Activated B cell treated with CpG ODN at 0.5 μM for 24 hours (primary cell): Measurements from ENCODE around the gene SNORC. TPM values are rescaled to one million over a fixed set of nuclear protein-coding genes. Genes with fewer than 3 reads are reported as not detected.

ENCODE experiments used
- ATAC-seq: fragments of 200-7000 bp; cut with Tn5 transposase; one replicate; pipeline ENCODE4 v1.10.0; 2021; ENCODE audit warnings: low read depth, mild to moderate bottlenecking, moderate library complexity
- CTCF ChIA-PET: fragments of 350-600 bp; sonication (Branson Sonifier 250); formaldehyde crosslinking; loops from one replicate; lab custom pipeline; 2021; ENCODE audit warnings: antibody characterized with exemption; lab: Charles Lee
- POLR2A ChIA-PET: fragments of 350-600 bp; sonication (Branson Sonifier 250); formaldehyde crosslinking; loops from one replicate; lab custom pipeline; 2021; ENCODE audit warnings: antibody characterized with exemption; lab: Charles Lee
- DNase-seq: peaks from one replicate; pipeline ENCODE4 v3.0.0; 2022
- H3K27ac Mint-ChIP-seq: one replicate; pipeline ENCODE4 v1.8.0; 2020; ENCODE audit warnings: mixed read lengths
- H3K27me3 Mint-ChIP-seq: one replicate; pipeline ENCODE4 v1.8.0; 2021; ENCODE audit warnings: mixed read lengths
- H3K36me3 Mint-ChIP-seq: one replicate; pipeline ENCODE4 v1.8.0; 2021; ENCODE audit warnings: low read depth, mixed read lengths
- H3K4me1 Mint-ChIP-seq: one replicate; pipeline ENCODE4 v1.8.0; 2021; ENCODE audit warnings: mixed read lengths
- H3K4me3 Mint-ChIP-seq: one replicate; pipeline ENCODE4 v1.8.0; 2020; ENCODE audit warnings: mild to moderate bottlenecking, mixed read lengths
- H3K9me3 Mint-ChIP-seq: one replicate; pipeline ENCODE4 v1.8.0; 2020; ENCODE audit warnings: mixed read lengths
- intact Hi-C: fragments of 100-400 bp; cut with micrococcal nuclease; formaldehyde crosslinking; loops from one replicate; pipeline ENCODE4 v1.15.1; 2024
- total RNA-seq: library from RNA; stranded (reverse); gene quantifications from 2 replicates; pipeline ENCODE4 v1.2.3, GENCODE V29; 2022
- TF ChIP-seq, protein P1 (sequence below): fragments of 200-600 bp; IDR thresholded peaks from one replicate; pipeline ENCODE4 v1.8.0; 2022; ENCODE audit warnings: antibody characterized with exemption, mild to moderate bottlenecking

The SNORC gene
- total RNA-seq, 1 donor from 2014 or later: 2.1 TPM

DNA sequence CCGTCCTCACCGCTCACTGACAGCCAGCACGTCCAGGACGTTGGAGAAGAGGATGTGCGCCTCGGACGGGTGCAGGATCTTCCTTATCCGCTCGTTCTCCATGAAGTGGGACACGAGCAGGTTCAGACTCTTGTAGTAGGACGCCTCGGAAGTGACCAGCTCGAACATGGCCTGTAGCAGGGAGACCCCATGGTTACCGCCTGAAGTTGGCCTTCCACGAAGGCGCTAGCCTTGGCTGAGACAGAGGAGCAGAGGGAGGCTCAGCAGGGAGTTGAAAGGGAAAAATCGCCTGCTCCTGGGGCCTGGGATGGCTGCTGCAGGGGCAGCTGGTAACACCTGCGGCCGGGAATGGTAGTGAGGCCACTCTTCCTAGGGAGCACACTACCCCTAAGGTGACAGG lies 24.7 kb downstream of the SNORC start:
- no peak overlapping the region for H3K27ac Mint-ChIP-seq
- H3K36me3 Mint-ChIP-seq: no peaks in the 10 kb centered on the region
- intact Hi-C loops: no loop called here
- DNase-seq: peak; percentile 4
- H3K27me3 Mint-ChIP-seq: peaks cover 18% of the 10 kb centered on the region
- CTCF ChIA-PET: interaction anchor here (0.7 kb wide), 1 partner anchor 36 kb away, joined by 3 read pairs; no protein-coding TSS in a partner anchor
- no peaks in the 10 kb centered on the region for H3K9me3 Mint-ChIP-seq
- POLR2A ChIA-PET: no interaction called here
- H3K4me3 Mint-ChIP-seq: no peak overlapping the region
- no peak for ATAC-seq
- TF ChIP-seq, protein P1, sequence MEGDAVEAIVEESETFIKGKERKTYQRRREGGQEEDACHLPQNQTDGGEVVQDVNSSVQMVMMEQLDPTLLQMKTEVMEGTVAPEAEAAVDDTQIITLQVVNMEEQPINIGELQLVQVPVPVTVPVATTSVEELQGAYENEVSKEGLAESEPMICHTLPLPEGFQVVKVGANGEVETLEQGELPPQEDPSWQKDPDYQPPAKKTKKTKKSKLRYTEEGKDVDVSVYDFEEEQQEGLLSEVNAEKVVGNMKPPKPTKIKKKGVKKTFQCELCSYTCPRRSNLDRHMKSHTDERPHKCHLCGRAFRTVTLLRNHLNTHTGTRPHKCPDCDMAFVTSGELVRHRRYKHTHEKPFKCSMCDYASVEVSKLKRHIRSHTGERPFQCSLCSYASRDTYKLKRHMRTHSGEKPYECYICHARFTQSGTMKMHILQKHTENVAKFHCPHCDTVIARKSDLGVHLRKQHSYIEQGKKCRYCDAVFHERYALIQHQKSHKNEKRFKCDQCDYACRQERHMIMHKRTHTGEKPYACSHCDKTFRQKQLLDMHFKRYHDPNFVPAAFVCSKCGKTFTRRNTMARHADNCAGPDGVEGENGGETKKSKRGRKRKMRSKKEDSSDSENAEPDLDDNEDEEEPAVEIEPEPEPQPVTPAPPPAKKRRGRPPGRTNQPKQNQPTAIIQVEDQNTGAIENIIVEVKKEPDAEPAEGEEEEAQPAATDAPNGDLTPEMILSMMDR: no peak
- peaks cover 2% of the 10 kb centered on the region for H3K4me1 Mint-ChIP-seq

DNA sequence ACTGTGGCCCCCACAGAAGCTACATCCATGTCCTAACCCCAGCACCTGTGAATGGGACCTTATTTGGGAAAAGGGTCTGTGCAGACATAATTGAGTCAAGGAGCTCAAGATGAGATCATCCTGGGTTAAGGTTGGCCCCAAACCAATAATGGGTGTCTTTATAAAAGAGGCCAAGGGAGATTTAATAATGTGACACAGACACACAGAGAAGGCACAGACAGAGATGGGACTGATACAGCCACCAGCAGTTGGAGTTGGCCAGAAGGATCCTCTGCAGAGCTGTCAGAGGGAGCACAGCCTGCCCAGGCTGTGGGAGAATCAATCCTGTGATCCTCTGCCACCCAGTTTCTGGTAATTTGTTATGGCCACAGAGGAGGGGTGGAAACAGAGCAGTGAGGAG lies 26.0 kb downstream of the SNORC start:
- Mint-ChIP-seq H3K4me3 (no peak overlapping the region), H3K4me1 (no peaks in the 10 kb centered on the region), H3K9me3 (no peaks in the 10 kb centered on the region), H3K36me3 (no peaks in the 10 kb centered on the region), H3K27ac (no peak overlapping the region), H3K27me3 (peaks cover 9% of the 10 kb centered on the region)
- ChIA-PET CTCF (no interaction called here), POLR2A (interaction anchor here (0.6 kb wide), 1 partner anchor 324 kb away, joined by 4 read pairs; no protein-coding TSS in a partner anchor)
- DNase-seq (no peak), ATAC-seq (no peak)
- TF ChIP-seq, protein P1: no peak
- intact Hi-C loops: no loop called here

DNA sequence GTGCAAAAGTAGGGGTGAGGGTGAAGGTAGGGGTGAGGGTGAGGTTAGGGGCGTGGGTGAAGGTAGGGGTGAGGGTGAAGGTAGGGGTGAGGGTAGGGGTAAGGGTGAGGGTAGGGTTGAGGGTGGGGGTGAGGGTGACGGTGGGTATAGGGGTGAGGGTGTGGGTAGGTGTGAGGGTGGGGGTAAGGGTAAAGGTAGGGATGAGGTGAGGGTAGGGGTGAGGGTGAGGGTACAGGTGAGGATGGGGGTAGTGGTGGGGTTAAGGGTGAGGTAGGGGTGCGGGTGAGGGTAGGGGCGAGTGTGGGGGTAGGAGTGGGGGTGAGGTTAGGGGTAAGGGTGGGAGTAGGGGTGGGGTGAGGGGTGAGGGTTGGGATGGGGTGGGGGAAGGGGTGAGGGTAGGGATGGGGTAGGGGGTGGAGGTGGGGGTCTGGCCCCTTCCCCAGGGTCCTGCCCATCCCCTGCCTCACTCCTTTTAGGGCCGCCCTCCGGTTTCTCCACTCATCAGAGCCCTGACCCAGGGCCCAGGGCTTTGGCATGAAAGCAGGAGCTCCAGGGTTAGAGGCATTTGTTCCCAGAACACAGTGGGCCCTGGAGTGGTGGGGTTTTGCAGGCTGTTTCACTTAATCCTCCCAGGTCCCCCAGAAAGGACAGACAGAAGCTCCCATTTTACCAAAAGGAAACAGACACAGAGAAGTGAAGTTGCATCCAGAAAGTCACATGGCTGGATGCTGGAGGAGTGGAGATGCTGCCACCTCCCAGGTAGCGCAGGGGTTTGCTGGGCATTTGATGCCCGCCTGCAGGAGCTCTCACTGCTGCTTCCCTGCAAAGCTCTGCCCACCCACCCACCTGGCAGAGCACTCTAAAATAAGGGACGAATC lies 26.9 kb downstream of the SNORC start:
- Mint-ChIP-seq H3K36me3 (no peaks in the 10 kb centered on the region), H3K27me3 (peaks cover 9% of the 10 kb centered on the region), H3K9me3 (no peaks in the 10 kb centered on the region), H3K4me1 (no peaks in the 10 kb centered on the region), H3K4me3 (no peak overlapping the region), H3K27ac (no peak overlapping the region)
- intact Hi-C loops: no loop called here
- POLR2A ChIA-PET: no interaction called here
- no peak for ATAC-seq
- no peak for DNase-seq
- CTCF ChIA-PET: no interaction called here
- TF ChIP-seq, protein P1: no peak

DNA sequence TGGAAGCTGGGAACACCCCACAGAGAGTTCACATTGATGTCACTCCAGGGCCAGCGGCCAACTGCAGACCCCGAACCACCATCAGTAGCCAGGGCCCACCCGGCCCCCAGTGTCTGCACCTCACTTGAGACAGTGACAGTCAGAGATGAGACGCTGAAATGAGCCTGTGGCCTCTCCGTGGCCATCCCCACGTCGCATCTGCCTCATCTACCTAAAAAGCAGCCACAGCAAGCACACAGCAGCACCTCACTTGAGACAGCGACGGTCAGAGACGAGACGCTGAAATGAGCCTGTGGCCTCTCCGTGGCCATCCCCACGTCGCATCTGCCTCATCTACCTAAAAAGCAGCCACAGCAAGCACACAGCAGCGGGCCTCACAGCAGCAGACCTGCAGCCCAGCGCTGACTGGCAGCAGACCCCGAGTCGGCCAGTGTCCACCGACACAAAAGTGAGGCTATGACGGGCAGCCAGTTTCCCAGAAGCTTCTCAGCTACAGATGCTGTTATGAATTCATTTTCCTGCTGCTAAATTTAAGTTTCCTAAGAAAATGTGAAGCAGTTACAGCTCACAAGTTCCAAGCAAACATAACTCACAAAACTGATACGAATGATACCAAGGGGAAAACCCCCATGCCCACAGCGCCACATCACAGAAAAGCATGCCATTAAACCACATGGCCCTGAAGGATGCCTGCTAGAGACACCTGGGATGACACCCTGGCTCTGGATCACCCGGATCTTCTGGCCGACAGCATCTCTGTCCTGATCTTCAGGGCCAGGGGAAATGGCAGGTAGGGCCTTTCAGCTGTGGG lies 27.7 kb downstream of the SNORC start:
- H3K36me3 Mint-ChIP-seq: no peaks in the 10 kb centered on the region
- no peak overlapping the region for H3K4me3 Mint-ChIP-seq
- intact Hi-C loops: no loop called here
- no peak overlapping the region for H3K27ac Mint-ChIP-seq
- H3K9me3 Mint-ChIP-seq: no peaks in the 10 kb centered on the region
- POLR2A ChIA-PET: interaction anchor here (1.0 kb wide), 1 partner anchor 162 kb away, joined by 7 read pairs; the partner anchor contains the start of gene INPP5D
- TF ChIP-seq, protein P1: no peak
- no peaks in the 10 kb centered on the region for H3K4me1 Mint-ChIP-seq
- CTCF ChIA-PET: no interaction called here
- no peak for DNase-seq
- H3K27me3 Mint-ChIP-seq: peaks cover under 1% of the 10 kb centered on the region
- no peak for ATAC-seq
